Effector memory CD8-positive, alpha-beta T cell (primary cell): ENCODE results near the gene KAT2B.
A peak's percentile ranks its signal among the peaks of the same experiment; 100 is the strongest.
"Not testable (repeated sequence)": the region's sequence is repeated elsewhere in the genome, so short reads cannot be mapped to it uniquely, and the experiment has no call there.

Experiments used
- ATAC-seq: fragments of 150-1000 bp; cut with Tn5 transposase; replicated peaks from 2 replicates; pipeline ENCODE4 v1.10.0; 2021; ENCODE audit warnings: mild to moderate bottlenecking, moderate library complexity
- DNase-seq, 3 experiments: peaks; one replicate each; pipeline ENCODE4 v3.0.0; 2021
- H3K27ac Mint-ChIP-seq, 2 donors: one replicate each; pipeline ENCODE4 v1.8.0; 2022; ENCODE audit warnings: mild to moderate bottlenecking in 2 of 2, mixed read lengths in 2 of 2, moderate library complexity in 2 of 2
- H3K27me3 Mint-ChIP-seq, 2 donors: one replicate each; pipeline ENCODE4 v1.8.0; 2022; ENCODE audit warnings: mixed read lengths in 2 of 2
- H3K36me3 Mint-ChIP-seq: one replicate; pipeline ENCODE4 v1.8.0; 2022; ENCODE audit warnings: mild to moderate bottlenecking, moderate library complexity, mixed read lengths; ENCODE audit not compliant: insufficient read depth
- H3K4me1 Mint-ChIP-seq, 2 donors: one replicate each; pipeline ENCODE4 v1.8.0; 2022; ENCODE audit warnings: low read depth in 2 of 2, mixed read lengths in 2 of 2
- H3K4me3 Mint-ChIP-seq, 2 donors: one replicate each; pipeline ENCODE4 v1.8.0; 2022; ENCODE audit warnings: mild to moderate bottlenecking in 2 of 2, mixed read lengths in 2 of 2, moderate library complexity in 2 of 2
- H3K9me3 Mint-ChIP-seq, 2 donors: one replicate each; pipeline ENCODE4 v1.8.0; 2022; ENCODE audit warnings: mixed read lengths in 2 of 2

Gene KAT2B

GRCh38 chr3:20028905-20029331, 11.3 kb upstream of the KAT2B start:
- DNase-seq (no peak), ATAC-seq (no peak)
- no peaks in the 10 kb centered on the region for H3K4me1 Mint-ChIP-seq
- H3K27me3 Mint-ChIP-seq, result no peaks in the 10 kb centered on the region
- H3K4me3 Mint-ChIP-seq, result no peak overlapping the region
- no peak overlapping the region for H3K27ac Mint-ChIP-seq
- H3K36me3 Mint-ChIP-seq, result no peaks in the 10 kb centered on the region
- no peaks in the 10 kb centered on the region for H3K9me3 Mint-ChIP-seq

- ATAC-seq, H3K4me3 Mint-ChIP-seq, H3K4me1 Mint-ChIP-seq, DNase-seq, H3K27me3 Mint-ChIP-seq, H3K27ac Mint-ChIP-seq, H3K36me3 Mint-ChIP-seq, H3K9me3 Mint-ChIP-seq: not testable (repeated sequence)
Observed at GRCh38 chr3:20031939-20032338, 8.3 kb upstream of the KAT2B start.

GRCh38 chr3:20035019-20035418, 5.2 kb upstream of the KAT2B start:
- Mint-ChIP-seq H3K4me3 (no peak overlapping the region), H3K4me1 (peaks cover 11 to 12% of the 10 kb centered on the region in 2 donors), H3K27ac (no peak overlapping the region), H3K36me3 (peaks cover 5% of the 10 kb centered on the region), H3K9me3 (no peaks in the 10 kb centered on the region), H3K27me3 (no peaks in the 10 kb centered on the region)
- ATAC-seq, result no peak
- DNase-seq, result no peak

GRCh38 chr3:20037255-20037996, 2.8 kb upstream of the KAT2B start:
- Mint-ChIP-seq H3K9me3 (no peaks in the 10 kb centered on the region), H3K36me3 (peaks cover 18% of the 10 kb centered on the region), H3K27me3 (no peaks in the 10 kb centered on the region), H3K27ac (peak overlapping the region in 1 of 2 donors; percentile 91), H3K4me1 (peaks cover 21 to 22% of the 10 kb centered on the region in 2 donors), H3K4me3 (no peak overlapping the region)
- no peak for ATAC-seq
- no peak for DNase-seq

- no peaks in the 10 kb centered on the region for H3K27me3 Mint-ChIP-seq
- DNase-seq, result no peak
- H3K36me3 Mint-ChIP-seq, result peaks cover 28% of the 10 kb centered on the region
- no peak for ATAC-seq
- peak overlapping the region; percentile 91 to 95 for H3K4me3 Mint-ChIP-seq
- no peaks in the 10 kb centered on the region for H3K9me3 Mint-ChIP-seq
- H3K4me1 Mint-ChIP-seq, result peaks cover 30 to 35% of the 10 kb centered on the region in 2 donors
- peak overlapping the region; percentile 91 to 93 for H3K27ac Mint-ChIP-seq
Observed at GRCh38 chr3:20038699-20039465, 1.4 kb upstream of the KAT2B start.

- DNase-seq, result no peak
- H3K4me1 Mint-ChIP-seq, result peaks cover 31 to 40% of the 10 kb centered on the region in 2 donors
- no peak for ATAC-seq
- peaks cover 28% of the 10 kb centered on the region for H3K36me3 Mint-ChIP-seq
- no peaks in the 10 kb centered on the region for H3K9me3 Mint-ChIP-seq
- H3K27me3 Mint-ChIP-seq, result no peaks in the 10 kb centered on the region
- peak overlapping the region; percentile 91 to 95 for H3K4me3 Mint-ChIP-seq
- H3K27ac Mint-ChIP-seq, result peak overlapping the region; percentile 91 to 93
Observed at GRCh38 chr3:20039466-20039764, 831 bp upstream of the KAT2B start.

GRCh38 chr3:20040548-20041196, 426 bp downstream of the KAT2B start:
- H3K36me3 Mint-ChIP-seq, result peaks cover 28% of the 10 kb centered on the region
- H3K4me3 Mint-ChIP-seq, result peak overlapping the region; percentile 98 to 99
- DNase-seq (peak; percentile 42 to 56 (median 47)), ATAC-seq (peak; percentile 20)
- H3K27ac Mint-ChIP-seq, result peak overlapping the region; percentile 97 to 98
- no peaks in the 10 kb centered on the region for H3K27me3 Mint-ChIP-seq
- peaks cover 36 to 47% of the 10 kb centered on the region in 2 donors for H3K4me1 Mint-ChIP-seq
- no peaks in the 10 kb centered on the region for H3K9me3 Mint-ChIP-seq

GRCh38 chr3:20041197-20041780, 1.0 kb downstream of the KAT2B start:
- H3K4me3 Mint-ChIP-seq, result peak overlapping the region; percentile 98 to 99
- no peaks in the 10 kb centered on the region for H3K27me3 Mint-ChIP-seq
- H3K36me3 Mint-ChIP-seq, result peaks cover 28% of the 10 kb centered on the region
- ATAC-seq (peak; percentile 36), DNase-seq (peak; percentile 53 to 65 (median 59))
- H3K4me1 Mint-ChIP-seq, result peaks cover 36 to 52% of the 10 kb centered on the region in 2 donors
- H3K27ac Mint-ChIP-seq, result peak overlapping the region; percentile 97 to 98
- H3K9me3 Mint-ChIP-seq, result no peaks in the 10 kb centered on the region

- Mint-ChIP-seq H3K36me3 (peaks cover 33% of the 10 kb centered on the region), H3K27ac (peak overlapping the region in 1 of 2 donors; percentile 97), H3K4me1 (peaks cover 39 to 55% of the 10 kb centered on the region in 2 donors), H3K9me3 (no peaks in the 10 kb centered on the region), H3K4me3 (peak overlapping the region; percentile 98 to 99), H3K27me3 (no peaks in the 10 kb centered on the region)
- DNase-seq (no peak), ATAC-seq (no peak)
Observed at GRCh38 chr3:20042331-20042730, 2.1 kb downstream of the KAT2B start.

GRCh38 chr3:20043396-20043795, 3.1 kb downstream of the KAT2B start:
- H3K27ac Mint-ChIP-seq, result peak overlapping the region; percentile 94 to 97
- H3K27me3 Mint-ChIP-seq, result no peaks in the 10 kb centered on the region
- no peaks in the 10 kb centered on the region for H3K9me3 Mint-ChIP-seq
- H3K4me1 Mint-ChIP-seq, result peaks cover 39 to 59% of the 10 kb centered on the region in 2 donors
- peak overlapping the region; percentile 98 to 99 for H3K4me3 Mint-ChIP-seq
- DNase-seq (peak; percentile 37 to 43 (median 38)), ATAC-seq (peak; percentile 14)
- H3K36me3 Mint-ChIP-seq, result peaks cover 37% of the 10 kb centered on the region

- Mint-ChIP-seq H3K4me1 (peaks cover 35 to 58% of the 10 kb centered on the region in 2 donors), H3K27me3 (no peaks in the 10 kb centered on the region), H3K4me3 (peak overlapping the region; percentile 98 to 99), H3K36me3 (peaks cover 37% of the 10 kb centered on the region), H3K9me3 (no peaks in the 10 kb centered on the region), H3K27ac (peak overlapping the region; percentile 94 to 97)
- no peak for ATAC-seq
- no peak for DNase-seq
Observed at GRCh38 chr3:20043825-20044224, 3.6 kb downstream of the KAT2B start.

GRCh38 chr3:20045141-20045540, 4.9 kb downstream of the KAT2B start:
- not testable (repeated sequence) for H3K27me3 Mint-ChIP-seq, ATAC-seq, DNase-seq, H3K9me3 Mint-ChIP-seq
- Mint-ChIP-seq H3K4me3 (peak overlapping the region; percentile 98 to 99), H3K36me3 (peaks cover 37% of the 10 kb centered on the region), H3K27ac (peak overlapping the region; percentile 83 to 97), H3K4me1 (peaks cover 43 to 62% of the 10 kb centered on the region in 2 donors)

GRCh38 chr3:20046556-20046955, 6.3 kb downstream of the KAT2B start:
- H3K4me3 Mint-ChIP-seq, result no peak overlapping the region
- peaks cover 27% of the 10 kb centered on the region for H3K36me3 Mint-ChIP-seq
- H3K27ac Mint-ChIP-seq, result peak overlapping the region in 1 of 2 donors; percentile 83
- H3K27me3 Mint-ChIP-seq, result no peaks in the 10 kb centered on the region
- no peak for DNase-seq
- no peak for ATAC-seq
- no peaks in the 10 kb centered on the region for H3K9me3 Mint-ChIP-seq
- peaks cover 51 to 74% of the 10 kb centered on the region in 2 donors for H3K4me1 Mint-ChIP-seq
